ENCODE data around the gene RBFOX2. TPM values are rescaled to one million over a fixed set of nuclear protein-coding genes. Genes with fewer than 3 reads are reported as not detected.

RBFOX2 gene
- total RNA-seq, 1 donor = 187 TPM

DNA sequence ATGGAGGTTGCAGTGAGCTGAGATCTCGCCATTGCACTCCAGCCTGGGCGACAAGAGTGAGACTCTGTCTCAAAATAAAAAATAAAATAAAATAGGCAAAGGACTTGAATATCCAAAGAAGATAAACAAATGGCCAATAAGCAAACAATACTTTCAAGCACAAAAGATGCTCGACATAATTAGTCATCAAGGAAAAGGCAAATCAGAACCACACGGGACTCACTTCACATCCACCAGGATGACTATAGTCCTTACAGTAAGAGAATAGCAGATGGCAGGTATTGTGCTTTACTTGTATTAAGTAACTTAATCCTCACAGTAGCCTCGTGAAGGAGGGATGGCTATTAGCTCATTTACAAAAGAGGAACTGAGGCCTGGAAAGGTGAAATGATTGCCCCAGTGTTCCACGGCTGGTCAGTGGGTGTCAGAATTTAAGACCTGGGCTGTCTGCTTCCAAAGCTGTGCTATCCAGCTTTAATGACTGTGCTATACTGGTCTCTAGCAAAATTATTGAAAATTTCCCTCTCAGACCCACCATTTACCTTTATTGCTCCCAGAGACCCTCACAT is 40.2 kb upstream of the RBFOX2 start:
- DNase-seq (ENCODE audit: low read depth) = no peak
- H3K4me3 ChIP-seq (ENCODE audit: low read depth, low read length) = no peak overlapping the region
- TF ChIP-seq, protein P1, sequence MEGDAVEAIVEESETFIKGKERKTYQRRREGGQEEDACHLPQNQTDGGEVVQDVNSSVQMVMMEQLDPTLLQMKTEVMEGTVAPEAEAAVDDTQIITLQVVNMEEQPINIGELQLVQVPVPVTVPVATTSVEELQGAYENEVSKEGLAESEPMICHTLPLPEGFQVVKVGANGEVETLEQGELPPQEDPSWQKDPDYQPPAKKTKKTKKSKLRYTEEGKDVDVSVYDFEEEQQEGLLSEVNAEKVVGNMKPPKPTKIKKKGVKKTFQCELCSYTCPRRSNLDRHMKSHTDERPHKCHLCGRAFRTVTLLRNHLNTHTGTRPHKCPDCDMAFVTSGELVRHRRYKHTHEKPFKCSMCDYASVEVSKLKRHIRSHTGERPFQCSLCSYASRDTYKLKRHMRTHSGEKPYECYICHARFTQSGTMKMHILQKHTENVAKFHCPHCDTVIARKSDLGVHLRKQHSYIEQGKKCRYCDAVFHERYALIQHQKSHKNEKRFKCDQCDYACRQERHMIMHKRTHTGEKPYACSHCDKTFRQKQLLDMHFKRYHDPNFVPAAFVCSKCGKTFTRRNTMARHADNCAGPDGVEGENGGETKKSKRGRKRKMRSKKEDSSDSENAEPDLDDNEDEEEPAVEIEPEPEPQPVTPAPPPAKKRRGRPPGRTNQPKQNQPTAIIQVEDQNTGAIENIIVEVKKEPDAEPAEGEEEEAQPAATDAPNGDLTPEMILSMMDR (IDR thresholded peaks at IDR 0.05; ENCODE audit: insufficient read depth, low read length) = no peak

DNA sequence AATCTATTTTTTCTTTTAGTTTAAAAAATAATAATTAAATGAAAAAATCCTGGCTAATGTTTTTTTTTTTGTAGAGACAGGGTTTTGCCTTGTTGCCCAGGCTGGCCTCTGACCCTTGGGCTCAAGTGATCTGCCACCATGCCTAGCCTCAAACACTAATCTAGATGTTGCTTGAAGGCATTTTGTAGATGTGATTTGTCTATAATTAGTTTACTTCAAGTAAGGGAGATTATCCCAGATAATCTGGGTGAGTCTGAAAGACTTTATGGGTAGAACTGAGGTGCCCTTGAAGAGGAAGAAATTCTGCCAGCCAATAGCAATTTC is 38.6 kb upstream of the RBFOX2 start:
- H3K4me3 ChIP-seq (ENCODE audit: low read depth, low read length) = no peak overlapping the region
- DNase-seq (ENCODE audit: low read depth) = no peak
- TF ChIP-seq, protein P1 (IDR thresholded peaks at IDR 0.05; ENCODE audit: insufficient read depth, low read length) = no peak

DNA sequence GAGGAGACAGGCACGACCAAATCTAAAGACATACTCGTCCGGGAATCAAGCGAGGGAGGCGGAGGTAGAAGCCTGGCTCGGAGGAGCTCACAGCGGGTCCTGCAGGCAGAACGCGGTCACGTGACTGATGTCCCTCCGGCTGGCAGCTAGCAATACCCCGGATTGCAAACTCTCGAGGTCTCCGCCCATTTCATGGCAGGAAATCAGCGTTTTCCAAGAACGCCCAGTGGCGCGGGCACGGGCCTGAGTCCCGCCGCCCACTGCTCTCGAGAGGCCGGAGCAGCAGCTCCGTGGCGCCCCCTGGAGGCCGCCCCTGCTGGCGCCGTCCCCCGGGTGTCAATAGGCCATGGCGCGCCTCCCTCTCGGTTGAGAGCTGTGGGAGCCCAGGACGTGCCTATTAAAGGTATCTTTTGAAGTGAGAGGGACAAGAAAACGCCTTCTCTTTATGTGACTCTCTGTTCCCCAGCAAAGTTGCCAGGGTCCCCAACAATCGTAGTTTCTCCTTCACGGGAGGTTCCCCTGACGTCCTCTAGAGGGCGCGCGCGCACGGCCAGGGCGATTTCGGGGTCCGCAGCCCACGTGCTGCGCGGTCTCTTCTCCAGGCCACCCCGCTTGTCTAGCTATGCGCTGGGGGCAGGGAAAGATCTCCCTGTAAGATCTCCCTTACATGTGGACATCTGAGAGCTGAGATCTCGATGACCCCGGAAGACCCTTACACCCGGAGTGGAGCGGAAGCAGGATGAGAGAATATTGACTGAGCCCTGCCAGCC is 37.3 kb upstream of the RBFOX2 start:
- TF ChIP-seq, protein P1 (IDR thresholded peaks at IDR 0.05; ENCODE audit: insufficient read depth, low read length) = no peak
- peak; percentile 96 for DNase-seq (ENCODE audit: low read depth)
- peak overlapping the region; percentile 68 for H3K4me3 ChIP-seq (ENCODE audit: low read depth, low read length)

DNA sequence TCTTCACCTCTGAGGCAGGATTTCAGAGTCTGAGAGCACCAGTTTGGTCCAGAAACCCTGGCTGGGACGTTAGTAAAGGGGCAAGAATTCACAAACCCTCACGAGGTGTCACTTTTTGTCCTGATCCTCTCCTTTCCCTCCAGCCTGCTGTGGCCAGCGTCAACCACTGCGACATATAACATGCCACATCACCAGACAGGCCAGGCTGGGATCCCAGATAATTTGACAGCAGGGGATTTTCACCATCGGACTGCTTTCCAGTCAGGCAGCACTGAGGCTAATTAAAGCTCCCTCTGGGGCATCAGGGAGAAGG is 36.8 kb upstream of the RBFOX2 start:
- TF ChIP-seq, protein P1 (IDR thresholded peaks at IDR 0.05; ENCODE audit: insufficient read depth, low read length) = no peak
- H3K4me3 ChIP-seq (ENCODE audit: low read depth, low read length) = peak overlapping the region; percentile 68
- DNase-seq (ENCODE audit: low read depth) = no peak

DNA sequence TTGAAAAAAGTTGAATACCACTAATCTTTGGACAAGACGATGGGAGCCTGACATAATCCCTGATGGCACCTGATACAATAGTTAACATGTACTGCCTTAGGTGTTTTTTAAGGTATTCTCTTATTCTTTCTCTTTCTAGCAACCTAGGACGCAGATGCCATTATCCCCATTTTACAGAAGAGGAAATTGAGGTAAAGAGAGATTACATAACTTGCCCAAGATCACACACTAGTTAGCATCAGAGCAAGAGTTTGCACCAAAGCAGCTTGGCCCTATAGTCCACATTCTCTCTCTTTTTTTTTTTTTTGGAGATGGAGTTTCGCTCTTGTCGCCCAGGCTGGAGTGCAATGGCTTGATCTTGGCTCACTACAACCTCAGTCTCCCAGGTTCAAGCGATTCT is 35.7 kb upstream of the RBFOX2 start:
- no peak overlapping the region for H3K4me3 ChIP-seq (ENCODE audit: low read depth, low read length)
- DNase-seq (ENCODE audit: low read depth) = no peak
- TF ChIP-seq, protein P1 (IDR thresholded peaks at IDR 0.05; ENCODE audit: insufficient read depth, low read length) = no peak

DNA sequence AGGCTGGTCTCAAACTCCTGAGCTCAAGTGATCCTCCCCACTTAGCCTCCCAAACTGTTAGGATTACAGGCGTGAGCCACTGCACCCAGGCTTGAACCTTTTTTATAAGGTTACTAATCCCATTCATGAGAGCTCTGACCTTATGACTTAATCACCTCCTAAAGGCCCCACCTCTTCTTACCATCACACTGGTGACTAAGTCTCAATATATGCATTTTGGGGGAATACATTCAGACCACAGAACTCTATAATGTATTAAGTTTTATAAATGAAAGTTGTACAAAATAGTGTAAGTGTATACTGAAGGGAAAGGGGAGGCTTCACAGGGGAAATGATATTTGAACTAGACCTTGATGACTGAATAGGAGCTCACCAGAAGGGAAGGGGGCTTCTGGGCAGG is 28.4 kb upstream of the RBFOX2 start:
- TF ChIP-seq, protein P1 (IDR thresholded peaks at IDR 0.05; ENCODE audit: insufficient read depth, low read length) = no peak
- H3K4me3 ChIP-seq (ENCODE audit: low read depth, low read length) = no peak overlapping the region
- DNase-seq (ENCODE audit: low read depth) = no peak
